ENCODE data around the gene WDR90.

WDR90 gene

DNA sequence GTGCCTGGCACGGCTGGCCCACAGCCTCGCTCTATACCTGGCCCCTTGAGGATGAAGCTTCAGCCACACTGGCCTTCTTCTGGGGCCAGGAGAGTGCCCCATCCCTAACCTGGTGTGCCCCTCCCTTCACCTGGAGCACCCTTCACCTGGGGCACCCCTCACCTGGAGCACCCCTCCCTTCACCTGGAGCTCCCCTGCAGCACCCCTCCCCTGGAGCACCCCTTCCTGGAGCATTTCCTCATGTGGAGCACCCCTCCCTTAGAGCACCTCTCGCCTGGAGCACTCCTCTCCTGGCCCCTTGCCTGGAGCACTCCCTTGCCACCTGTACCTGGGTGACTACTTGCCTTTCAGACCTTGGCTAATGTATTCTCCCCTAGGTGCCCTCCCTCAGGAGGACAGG, 58.9 kb downstream of the WDR90 start:
- no peaks in the 10 kb centered on the region for H3K36me3 ChIP-seq (ENCODE audit: insufficient read depth, low read length)
- no peak overlapping the region for H3K4me2 ChIP-seq (ENCODE audit: low read depth, low read length, poor library complexity, severe bottlenecking)
- H3K9me2 ChIP-seq (replicated peaks; ENCODE audit: low read depth, low read length) = no peaks in the 10 kb centered on the region
- TF ChIP-seq EZH2phosphoT487 (IDR thresholded peaks at IDR 0.05; ENCODE audit: borderline replicate concordance) = no peak
- TF ChIP-seq, protein P1, sequence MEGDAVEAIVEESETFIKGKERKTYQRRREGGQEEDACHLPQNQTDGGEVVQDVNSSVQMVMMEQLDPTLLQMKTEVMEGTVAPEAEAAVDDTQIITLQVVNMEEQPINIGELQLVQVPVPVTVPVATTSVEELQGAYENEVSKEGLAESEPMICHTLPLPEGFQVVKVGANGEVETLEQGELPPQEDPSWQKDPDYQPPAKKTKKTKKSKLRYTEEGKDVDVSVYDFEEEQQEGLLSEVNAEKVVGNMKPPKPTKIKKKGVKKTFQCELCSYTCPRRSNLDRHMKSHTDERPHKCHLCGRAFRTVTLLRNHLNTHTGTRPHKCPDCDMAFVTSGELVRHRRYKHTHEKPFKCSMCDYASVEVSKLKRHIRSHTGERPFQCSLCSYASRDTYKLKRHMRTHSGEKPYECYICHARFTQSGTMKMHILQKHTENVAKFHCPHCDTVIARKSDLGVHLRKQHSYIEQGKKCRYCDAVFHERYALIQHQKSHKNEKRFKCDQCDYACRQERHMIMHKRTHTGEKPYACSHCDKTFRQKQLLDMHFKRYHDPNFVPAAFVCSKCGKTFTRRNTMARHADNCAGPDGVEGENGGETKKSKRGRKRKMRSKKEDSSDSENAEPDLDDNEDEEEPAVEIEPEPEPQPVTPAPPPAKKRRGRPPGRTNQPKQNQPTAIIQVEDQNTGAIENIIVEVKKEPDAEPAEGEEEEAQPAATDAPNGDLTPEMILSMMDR (conservative IDR thresholded peaks at IDR 0.05; ENCODE audit: low read length) = no peak
- no peaks in the 10 kb centered on the region for H3K27me3 ChIP-seq (ENCODE audit: insufficient read depth, low read length, poor library complexity, severe bottlenecking)
- no peak overlapping the region for H3K4me3 ChIP-seq (ENCODE audit: low read length, poor library complexity, severe bottlenecking)
- no peaks in the 10 kb centered on the region for H3K4me1 ChIP-seq (ENCODE audit: insufficient read depth, low read length, poor library complexity, severe bottlenecking)
- no peaks in the 10 kb centered on the region for H4K20me1 ChIP-seq (ENCODE audit: insufficient read depth, low read length, poor library complexity, severe bottlenecking)
- no peak overlapping the region for H3K9ac ChIP-seq (ENCODE audit: low read depth, low read length, poor library complexity, severe bottlenecking)
- no peaks in the 10 kb centered on the region for H3K79me2 ChIP-seq (ENCODE audit: insufficient read depth, low read length)
- no peaks in the 10 kb centered on the region for H3F3A ChIP-seq (ENCODE audit: low read depth)
- no peak overlapping the region for H2AFZ ChIP-seq (ENCODE audit: low read length)
- H3K9me3 ChIP-seq (ENCODE audit: insufficient read depth, low read depth, low read length) = no peaks in the 10 kb centered on the region

DNA sequence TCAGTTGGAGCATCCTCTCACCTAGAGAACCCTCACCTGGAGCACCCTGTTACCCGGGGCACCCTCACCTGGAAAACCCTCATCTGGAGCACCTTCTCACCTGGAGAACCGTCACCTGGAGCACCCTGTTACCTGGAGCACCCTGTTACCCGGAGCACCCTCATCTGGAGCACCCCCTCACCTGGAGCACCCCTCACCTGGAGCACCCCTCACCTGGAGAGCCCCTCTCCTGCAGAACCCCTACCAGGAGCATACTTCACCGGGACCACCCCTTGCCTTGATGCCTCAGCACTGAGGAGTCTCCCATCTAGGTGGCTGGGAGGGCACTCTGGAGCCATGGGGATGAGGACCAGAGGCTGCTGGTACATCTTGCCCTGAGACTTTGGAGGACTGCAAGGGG, 59.8 kb downstream of the WDR90 start:
- H3K9ac ChIP-seq (ENCODE audit: low read depth, low read length, poor library complexity, severe bottlenecking) = no peak overlapping the region
- no peaks in the 10 kb centered on the region for H3K79me2 ChIP-seq (ENCODE audit: insufficient read depth, low read length)
- H3K36me3 ChIP-seq (ENCODE audit: insufficient read depth, low read length) = no peaks in the 10 kb centered on the region
- TF ChIP-seq, protein P1 (conservative IDR thresholded peaks at IDR 0.05; ENCODE audit: low read length) = no peak
- no peak for TF ChIP-seq EZH2phosphoT487 (IDR thresholded peaks at IDR 0.05; ENCODE audit: borderline replicate concordance)
- no peaks in the 10 kb centered on the region for H3F3A ChIP-seq (ENCODE audit: low read depth)
- H3K4me1 ChIP-seq (ENCODE audit: insufficient read depth, low read length, poor library complexity, severe bottlenecking) = no peaks in the 10 kb centered on the region
- H3K4me2 ChIP-seq (ENCODE audit: low read depth, low read length, poor library complexity, severe bottlenecking) = no peak overlapping the region
- no peak overlapping the region for H3K4me3 ChIP-seq (ENCODE audit: low read length, poor library complexity, severe bottlenecking)
- no peak overlapping the region for H2AFZ ChIP-seq (ENCODE audit: low read length)
- H4K20me1 ChIP-seq (ENCODE audit: insufficient read depth, low read length, poor library complexity, severe bottlenecking) = no peaks in the 10 kb centered on the region
- H3K9me3 ChIP-seq (ENCODE audit: insufficient read depth, low read depth, low read length) = no peaks in the 10 kb centered on the region
- H3K9me2 ChIP-seq (replicated peaks; ENCODE audit: low read depth, low read length) = no peaks in the 10 kb centered on the region
- no peaks in the 10 kb centered on the region for H3K27me3 ChIP-seq (ENCODE audit: insufficient read depth, low read length, poor library complexity, severe bottlenecking)

DNA sequence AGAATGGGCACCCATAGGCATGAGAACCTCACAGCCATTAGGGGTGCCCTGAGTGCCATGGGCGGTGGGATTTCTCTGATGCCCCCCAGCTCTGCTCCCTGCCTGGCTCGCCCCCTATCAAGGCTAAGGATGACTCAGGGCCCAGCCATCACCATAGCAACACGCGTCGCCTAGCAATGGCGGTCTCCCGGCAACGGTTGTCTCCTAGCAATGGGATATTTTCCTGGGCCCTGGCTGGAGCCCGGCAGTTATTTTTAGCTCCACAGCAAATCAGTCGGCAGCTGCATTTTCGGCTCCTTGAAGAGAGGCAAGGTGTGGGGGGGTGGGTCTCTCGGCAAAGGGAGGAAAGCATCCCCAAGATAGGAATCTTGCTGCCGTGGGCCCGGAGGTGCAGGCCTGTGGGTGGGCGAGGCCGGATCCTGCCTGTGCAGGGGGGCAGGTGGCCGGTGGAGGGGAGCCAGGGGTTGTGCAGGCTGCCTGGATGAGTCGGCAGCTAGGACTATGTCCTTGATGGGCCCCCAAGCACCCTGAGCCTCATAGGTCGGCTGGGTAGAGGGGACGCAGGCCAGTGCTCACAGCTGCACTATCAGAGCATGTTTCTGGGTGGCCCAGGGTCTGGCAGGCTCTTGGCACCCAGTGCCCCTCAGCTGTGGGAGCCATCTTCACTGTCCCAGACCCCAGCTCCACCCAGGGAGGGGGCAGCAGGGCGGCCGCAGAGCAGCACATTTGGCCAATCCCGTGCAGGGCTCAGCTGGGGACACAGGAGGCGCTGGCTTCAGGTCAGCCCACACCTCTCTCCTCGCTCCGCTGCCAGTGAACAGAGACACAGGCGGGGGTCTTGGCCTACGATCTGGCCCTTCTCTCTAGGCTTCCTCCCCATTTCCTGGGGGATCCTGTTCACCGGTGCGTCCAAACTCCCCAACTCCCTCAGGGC, 60.7 kb downstream of the WDR90 start:
- Histone ChIP-seq H3F3A (ENCODE audit: low read depth) (no peaks in the 10 kb centered on the region), H3K36me3 (ENCODE audit: insufficient read depth, low read length) (no peaks in the 10 kb centered on the region), H3K27me3 (ENCODE audit: insufficient read depth, low read length, poor library complexity, severe bottlenecking) (no peaks in the 10 kb centered on the region), H3K9me2 (replicated peaks; ENCODE audit: low read depth, low read length) (no peaks in the 10 kb centered on the region), H3K9me3 (ENCODE audit: insufficient read depth, low read depth, low read length) (no peaks in the 10 kb centered on the region), H2AFZ (ENCODE audit: low read length) (no peak overlapping the region), H4K20me1 (ENCODE audit: insufficient read depth, low read length, poor library complexity, severe bottlenecking) (no peaks in the 10 kb centered on the region), H3K79me2 (ENCODE audit: insufficient read depth, low read length) (no peaks in the 10 kb centered on the region), H3K4me1 (ENCODE audit: insufficient read depth, low read length, poor library complexity, severe bottlenecking) (no peaks in the 10 kb centered on the region), H3K4me3 (ENCODE audit: low read length, poor library complexity, severe bottlenecking) (no peak overlapping the region), H3K9ac (ENCODE audit: low read depth, low read length, poor library complexity, severe bottlenecking) (no peak overlapping the region), H3K4me2 (ENCODE audit: low read depth, low read length, poor library complexity, severe bottlenecking) (no peak overlapping the region)
- TF ChIP-seq, protein P1 (conservative IDR thresholded peaks at IDR 0.05; ENCODE audit: low read length) = no peak
- TF ChIP-seq EZH2phosphoT487 (IDR thresholded peaks at IDR 0.05; ENCODE audit: borderline replicate concordance) = no peak
